Urinary bladder (tissue), 4 donors: ENCODE measurements around the gene RRAD. TPM values are rescaled to one million over a fixed set of nuclear protein-coding genes. Genes with fewer than 3 reads are reported as not detected.
A peak's percentile ranks its signal among the peaks of the same experiment; 100 is the strongest.

ENCODE experiments used
- DNase-seq: peaks from one replicate; pipeline ENCODE4 v3.0.0-alpha.2; 2015; ENCODE audit errors: extremely low spot score
- H3K27ac ChIP-seq: one replicate; pipeline ENCODE4 v1.5.1; 2013; ENCODE audit warnings: low read depth, mild to moderate bottlenecking, moderate library complexity
- H3K36me3 ChIP-seq: one replicate; pipeline ENCODE4 v1.6.1; 2013; ENCODE audit warnings: mild to moderate bottlenecking, moderate library complexity; ENCODE audit not compliant: insufficient read depth
- H3K4me1 ChIP-seq: one replicate; pipeline ENCODE4 v1.6.1; 2013; ENCODE audit warnings: mild to moderate bottlenecking, moderate library complexity; ENCODE audit not compliant: insufficient read depth
- H3K4me3 ChIP-seq: one replicate; pipeline ENCODE4 v1.5.1; 2013; ENCODE audit warnings: low read depth, low read length
- WGBS: extraction: QIAGEN DNeasy Blood & Tissue Kit; methylation state at CpG from one replicate; pipeline ENCODE4 v1.1.7; 2013; 5-methylcytosine and 5-hydroxymethylcytosine counted together
- polyA plus RNA-seq: library from polyadenylated mRNA; stranded (reverse); fragments of 200-250 nt; gene quantifications from one replicate; pipeline ENCODE4 v1.2.3, GENCODE V29; 2013
- total RNA-seq: library from RNA; depleted of rRNA; stranded (reverse); fragments of >200 nt; gene quantifications from one replicate; pipeline ENCODE4 v1.2.3, GENCODE V29; 2014
- donor health status: healthy with polysubstance abuse.
- donor health status: healthy.

Gene RRAD
- total and polyA plus RNA-seq, 2 donors: 7.0 to 26.1 TPM

DNA sequence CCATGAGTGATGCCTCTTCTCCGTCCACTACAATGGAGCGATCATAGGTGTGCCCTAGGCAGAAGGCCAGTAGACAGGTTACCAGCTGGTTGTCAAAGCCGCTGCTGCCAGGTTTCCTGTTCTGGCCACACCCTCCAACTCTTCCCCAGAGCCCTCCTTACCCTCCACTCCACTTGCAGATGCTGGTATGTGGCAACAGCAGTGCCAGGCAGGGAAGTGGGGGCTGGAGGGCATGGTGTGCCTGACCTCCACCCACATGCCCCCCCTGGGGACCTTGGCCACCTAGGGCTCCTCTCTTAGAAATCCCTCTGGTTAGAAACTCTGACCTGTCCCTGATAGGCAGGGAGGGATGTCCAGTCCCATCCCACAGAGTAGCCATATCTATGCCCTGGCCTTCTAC is 1.5 kb downstream of the RRAD start:
- Histone ChIP-seq H3K4me3 (peak overlapping the region; percentile 1), H3K4me1 (no peaks in the 10 kb centered on the region), H3K27ac (no peak overlapping the region), H3K36me3 (no peaks in the 10 kb centered on the region)
- DNase-seq: no peak
- WGBS: 56% methylated on average over 3 of the region's 3 CpGs

DNA sequence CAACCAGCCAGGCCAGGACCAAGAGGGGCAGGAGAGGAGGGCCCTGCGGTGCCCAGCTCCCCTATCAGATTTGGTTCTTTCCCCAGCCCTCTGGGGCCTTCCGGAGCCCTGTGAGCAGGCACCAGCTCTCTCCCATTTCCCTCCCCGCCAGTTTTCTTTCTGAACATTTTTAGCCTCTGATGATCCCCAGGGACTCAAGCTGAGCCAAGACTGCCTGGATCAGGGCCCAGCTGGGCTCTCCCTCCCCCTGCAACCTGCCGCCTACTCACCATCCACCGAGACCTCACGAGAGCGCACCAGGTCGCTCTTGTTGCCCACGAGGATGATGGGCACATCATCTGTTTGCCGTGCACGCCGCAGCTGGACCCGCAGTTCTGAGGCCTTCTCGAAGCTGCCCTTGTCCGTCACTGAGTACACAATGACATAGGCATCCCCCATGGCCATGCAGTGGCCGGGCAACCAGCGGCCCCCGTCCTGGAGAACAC is 2.0 kb downstream of the RRAD start:
- H3K4me3 ChIP-seq: peak overlapping the region; percentile 1
- H3K4me1 ChIP-seq: no peaks in the 10 kb centered on the region
- WGBS: 42% methylated on average over 18 of the region's 18 CpGs
- DNase-seq: no peak
- H3K36me3 ChIP-seq: no peaks in the 10 kb centered on the region
- H3K27ac ChIP-seq: no peak overlapping the region

DNA sequence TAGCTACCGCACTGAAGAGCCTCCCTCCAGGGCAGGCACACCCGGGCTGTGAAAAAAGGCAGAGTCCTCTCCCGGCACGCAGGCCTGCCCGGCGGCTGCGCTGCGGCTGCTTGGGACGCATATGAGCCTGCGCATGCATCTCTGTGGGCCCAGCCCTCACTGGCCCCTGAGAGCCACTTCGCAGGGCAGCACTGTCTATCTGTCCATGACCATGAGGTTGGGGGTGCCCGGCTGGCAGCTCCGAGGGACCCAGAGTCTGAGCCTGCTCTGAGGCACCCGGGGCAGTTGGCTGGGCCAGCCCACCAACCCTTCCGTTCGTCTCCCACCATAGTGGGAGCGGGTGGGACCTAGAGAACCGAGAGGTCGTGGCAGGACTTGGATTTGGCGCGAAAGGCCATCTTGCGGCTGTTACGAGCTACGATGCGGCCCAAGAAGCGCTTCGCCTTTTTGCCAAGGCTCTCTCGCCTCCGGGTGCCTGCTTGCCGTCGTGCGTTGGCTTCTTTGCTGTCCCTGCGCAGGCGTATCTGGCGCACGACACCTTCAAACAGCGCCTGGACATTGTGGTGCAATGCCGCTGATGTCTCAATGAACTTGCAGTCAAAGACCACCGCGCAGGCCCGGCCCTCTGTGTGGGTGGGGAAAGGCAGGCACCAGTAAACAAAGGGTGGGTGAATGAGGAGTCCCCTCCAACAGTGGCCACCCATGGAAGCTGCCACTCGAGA is 3.4 kb downstream of the RRAD start:
- no peak overlapping the region for H3K27ac ChIP-seq
- H3K4me1 ChIP-seq: no peaks in the 10 kb centered on the region
- no peak for DNase-seq
- no peaks in the 10 kb centered on the region for H3K36me3 ChIP-seq
- 78% methylated on average over 42 of the region's 42 CpGs for WGBS
- H3K4me3 ChIP-seq: no peak overlapping the region

DNA sequence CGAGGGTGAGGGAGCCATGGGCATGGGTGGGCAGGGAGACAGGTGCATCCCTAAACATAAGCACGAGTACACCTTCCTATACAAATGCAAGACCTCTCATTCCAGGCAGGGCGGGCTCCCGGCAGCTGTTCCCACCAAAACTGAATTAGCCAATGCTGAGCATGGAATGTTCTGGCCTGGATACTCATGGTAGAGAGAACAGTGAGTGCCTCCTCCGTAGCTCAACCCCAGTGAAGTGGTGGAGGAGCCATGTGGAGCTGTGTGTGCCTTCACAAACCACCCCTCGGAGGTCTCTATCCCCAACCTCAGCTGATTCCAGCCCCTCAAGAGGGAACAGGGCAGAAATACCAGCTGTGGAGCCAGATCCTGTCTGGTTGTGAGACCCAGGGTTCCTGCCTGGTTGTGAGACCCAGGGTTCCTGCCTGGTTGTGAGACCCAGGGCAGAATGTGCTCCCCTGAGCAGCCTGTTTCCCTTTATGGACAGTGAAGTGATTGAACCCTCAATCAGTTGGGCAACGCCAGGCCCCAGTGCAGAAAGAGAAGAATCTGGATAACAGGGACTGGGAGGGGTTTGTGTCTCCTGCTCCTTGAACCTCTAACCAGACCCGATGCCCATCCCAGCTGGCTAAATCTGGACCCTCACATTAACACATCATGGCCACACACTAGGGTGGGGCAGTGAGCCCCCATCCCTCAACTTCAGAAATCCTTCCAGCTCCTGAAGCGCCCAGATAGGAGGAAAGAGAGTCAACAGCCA is 4.2 kb downstream of the RRAD start:
- Histone ChIP-seq H3K27ac (no peak overlapping the region), H3K4me3 (no peak overlapping the region), H3K4me1 (no peaks in the 10 kb centered on the region), H3K36me3 (no peaks in the 10 kb centered on the region)
- 75% methylated on average over 9 of the region's 9 CpGs for WGBS
- DNase-seq: no peak

DNA sequence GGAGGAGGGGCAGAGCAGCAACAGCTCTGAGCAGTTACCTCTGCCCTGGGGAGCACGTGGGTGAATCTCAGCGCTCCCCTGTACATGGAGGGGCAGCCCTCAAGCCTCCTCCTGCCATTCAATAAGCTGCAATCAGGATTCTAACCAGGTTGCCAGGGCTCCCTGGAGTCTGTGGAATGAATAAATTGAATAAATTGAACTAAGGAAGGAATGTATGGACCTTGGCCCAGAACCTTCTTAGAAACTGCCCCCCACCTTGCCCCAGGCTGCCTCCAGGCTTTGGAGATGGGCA is 5.1 kb downstream of the RRAD start:
- Histone ChIP-seq H3K36me3 (no peaks in the 10 kb centered on the region), H3K27ac (no peak overlapping the region), H3K4me3 (no peak overlapping the region), H3K4me1 (no peaks in the 10 kb centered on the region)
- DNase-seq: no peak
- WGBS: 67% methylated on average over 2 of the region's 2 CpGs

DNA sequence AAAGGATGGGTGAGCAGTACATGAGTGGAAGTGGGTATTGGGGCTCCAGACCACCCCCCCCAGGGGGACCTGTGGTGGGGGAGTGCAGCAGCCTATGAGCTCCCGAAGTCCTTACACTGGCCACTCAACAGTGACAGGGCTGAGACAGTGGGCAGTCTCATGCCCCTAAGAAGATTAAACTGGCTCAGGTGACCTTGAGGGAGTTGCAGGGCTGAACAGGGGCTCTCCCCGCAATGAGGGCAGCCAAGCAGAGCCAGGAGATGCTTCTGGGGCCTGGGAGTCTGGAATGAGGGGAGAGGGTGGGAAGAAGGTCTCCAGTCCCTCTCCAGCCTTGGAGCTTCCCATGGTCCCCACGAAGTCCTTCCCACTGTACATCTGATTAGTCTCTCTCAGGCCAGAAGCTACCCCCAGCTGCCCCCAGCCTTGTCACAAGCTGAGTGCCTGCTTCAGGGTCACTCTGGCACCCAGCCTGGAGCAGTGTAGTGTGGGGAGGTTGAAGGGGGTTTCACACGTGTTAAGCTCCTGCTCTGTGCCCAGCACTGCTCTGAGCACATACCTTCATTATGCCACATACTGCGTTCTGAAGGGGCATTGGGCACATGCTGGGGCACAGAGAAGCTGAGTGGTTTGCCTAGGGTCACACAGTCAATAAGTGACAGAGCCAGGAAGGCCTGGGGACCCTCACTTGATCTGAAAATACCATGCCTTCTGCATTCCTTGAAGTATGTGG is 5.6 kb downstream of the RRAD start:
- H3K4me1 ChIP-seq: no peaks in the 10 kb centered on the region
- H3K36me3 ChIP-seq: no peaks in the 10 kb centered on the region
- no peak overlapping the region for H3K4me3 ChIP-seq
- WGBS: 74% methylated on average over 5 of the region's 5 CpGs
- DNase-seq: no peak
- no peak overlapping the region for H3K27ac ChIP-seq

DNA sequence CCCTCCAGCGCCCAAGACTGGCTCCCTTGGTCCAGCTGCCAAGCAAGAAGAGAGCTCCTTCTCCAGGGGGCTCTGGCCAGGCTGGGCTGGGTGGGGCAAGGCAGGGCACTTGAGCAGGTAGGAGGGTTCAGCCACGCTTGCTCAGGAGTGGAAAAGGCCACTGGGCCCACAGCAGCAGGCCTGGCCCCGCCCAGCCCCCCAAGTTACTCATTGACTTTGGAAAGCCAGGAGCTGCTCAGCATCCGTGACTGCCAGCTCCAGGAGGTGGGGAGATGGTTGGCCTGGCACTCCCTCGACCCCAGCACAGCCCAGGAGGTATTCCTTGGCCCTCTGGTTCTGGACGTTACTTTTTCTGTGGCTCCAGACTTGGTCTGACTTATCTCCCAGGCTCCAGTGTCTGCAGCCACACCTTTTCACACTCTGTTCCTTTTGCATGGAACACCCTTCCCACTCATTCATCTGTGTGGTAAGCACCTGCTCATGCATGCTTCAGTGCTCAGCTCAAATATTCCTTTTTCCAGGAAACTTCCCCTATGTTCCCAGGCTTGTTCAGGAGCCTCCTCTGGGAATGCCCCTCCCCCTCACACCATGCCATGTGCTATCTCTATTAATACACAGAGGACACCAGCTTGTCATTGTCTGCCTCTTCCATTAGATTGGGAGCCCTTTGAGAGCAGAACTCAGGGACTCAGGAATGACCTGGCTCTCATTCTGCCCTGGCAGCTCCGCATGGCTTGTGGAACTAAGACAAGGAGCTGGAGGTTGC is 6.3 kb downstream of the RRAD start, which contains the start of gene CDH16:
CDH16 (minus strand) TSS at position 83 of the 766 bp plus-strand sequence. CDS start 820 bp downstream, outside the sequence.
- Histone ChIP-seq H3K27ac (no peak within 1 kb of the TSS), H3K4me3 (no peak within 1 kb of the TSS), H3K36me3 (no peaks in the 10 kb centered on the region), H3K4me1 (no peaks in the 10 kb centered on the region)
- DNase-seq: no peak
- 87% methylated on average over 7 of the region's 7 CpGs for WGBS

DNA sequence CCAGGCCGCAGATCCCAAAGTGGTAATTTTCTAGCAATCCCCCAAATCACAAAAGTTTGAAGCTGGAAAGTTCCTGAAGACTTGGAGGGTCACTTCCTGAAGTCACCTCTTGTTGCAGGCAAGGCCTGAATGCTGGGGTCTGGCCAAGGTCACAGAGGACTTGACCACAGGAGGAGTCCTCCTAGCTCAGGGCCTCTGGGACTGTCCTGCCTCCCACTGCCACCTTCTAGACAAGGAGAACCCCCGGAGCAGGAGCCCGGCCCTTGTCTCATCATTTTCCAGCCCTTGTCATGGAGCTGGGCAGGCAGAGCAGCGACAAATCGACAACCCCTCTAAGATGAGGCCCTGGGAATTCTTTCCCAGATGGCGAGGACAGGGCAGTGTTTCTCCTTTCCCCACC is 7.0 kb downstream of the RRAD start:
- Histone ChIP-seq H3K27ac (no peak overlapping the region), H3K4me1 (no peaks in the 10 kb centered on the region), H3K4me3 (no peak overlapping the region), H3K36me3 (no peaks in the 10 kb centered on the region)
- 92% methylated on average over 6 of the region's 6 CpGs for WGBS
- DNase-seq: no peak

DNA sequence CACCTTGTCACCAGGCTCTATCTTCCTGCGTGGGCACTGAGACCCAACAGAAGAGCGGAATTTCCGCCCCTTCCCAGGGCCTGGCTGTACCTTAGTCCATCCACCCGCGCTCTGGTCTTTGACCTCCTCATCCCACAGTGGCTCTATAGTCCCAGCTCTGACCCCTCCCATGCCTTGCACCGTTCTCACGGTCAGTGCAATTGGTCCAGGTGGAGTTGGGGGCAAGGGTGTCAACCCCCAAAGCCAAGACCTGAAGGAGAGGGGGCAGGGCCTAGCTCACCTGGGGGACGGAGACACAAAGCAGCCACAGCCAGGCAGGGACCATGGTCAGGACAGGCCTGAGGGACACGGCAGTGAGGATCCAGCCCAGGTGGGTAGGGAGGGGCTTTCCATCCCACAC is 7.6 kb downstream of the RRAD start:
- H3K4me3 ChIP-seq: no peak overlapping the region
- no peak for DNase-seq
- H3K36me3 ChIP-seq: no peaks in the 10 kb centered on the region
- no peaks in the 10 kb centered on the region for H3K4me1 ChIP-seq
- H3K27ac ChIP-seq: no peak overlapping the region
- 88% methylated on average over 9 of the region's 9 CpGs for WGBS

DNA sequence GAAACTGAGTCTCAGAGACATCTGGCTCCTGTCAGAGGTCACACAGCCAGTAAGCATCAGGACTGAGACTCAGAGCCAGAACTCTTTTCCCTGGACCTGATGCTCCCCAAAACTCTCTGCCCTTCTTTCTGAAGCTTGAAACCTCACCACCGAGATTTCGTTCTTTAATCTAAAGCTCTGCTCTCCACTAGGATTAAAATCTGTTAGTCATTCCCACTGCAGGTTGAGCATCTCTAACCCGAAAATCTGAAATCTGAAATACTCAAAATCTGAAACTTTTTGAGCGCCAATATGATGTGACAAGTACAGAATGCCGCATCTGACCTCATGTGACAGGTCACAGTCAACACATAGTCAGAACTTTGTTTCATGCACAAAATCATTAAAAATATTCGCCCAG is 8.8 kb downstream of the RRAD start:
- no peaks in the 10 kb centered on the region for H3K36me3 ChIP-seq
- 84% methylated on average over 6 of the region's 6 CpGs for WGBS
- no peak overlapping the region for H3K4me3 ChIP-seq
- no peaks in the 10 kb centered on the region for H3K4me1 ChIP-seq
- DNase-seq: no peak
- H3K27ac ChIP-seq: no peak overlapping the region

DNA sequence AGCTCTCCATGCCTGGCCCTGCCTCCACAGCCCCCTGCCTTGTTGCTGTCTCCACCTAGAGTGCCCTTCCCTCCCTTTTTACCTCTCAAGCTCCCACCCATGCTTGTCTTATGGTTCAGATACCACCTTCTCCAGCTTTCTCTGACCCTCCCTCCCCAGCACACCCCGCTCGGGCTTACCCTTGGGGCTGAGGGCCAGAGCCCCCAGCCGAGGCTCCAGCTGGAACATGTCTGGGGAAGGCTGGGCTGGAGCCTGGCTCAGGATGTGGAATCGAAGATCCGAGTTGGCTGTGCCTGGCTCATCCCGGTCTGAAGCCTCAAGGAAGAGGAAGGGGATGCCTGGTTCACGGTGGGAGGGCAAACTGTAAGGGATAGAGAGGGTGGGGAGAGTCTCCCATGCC is 10.3 kb downstream of the RRAD start:
- Histone ChIP-seq H3K4me3 (no peak overlapping the region), H3K36me3 (no peaks in the 10 kb centered on the region), H3K4me1 (no peaks in the 10 kb centered on the region), H3K27ac (no peak overlapping the region)
- DNase-seq: no peak
- 50% methylated on average over 7 of the region's 7 CpGs for WGBS

DNA sequence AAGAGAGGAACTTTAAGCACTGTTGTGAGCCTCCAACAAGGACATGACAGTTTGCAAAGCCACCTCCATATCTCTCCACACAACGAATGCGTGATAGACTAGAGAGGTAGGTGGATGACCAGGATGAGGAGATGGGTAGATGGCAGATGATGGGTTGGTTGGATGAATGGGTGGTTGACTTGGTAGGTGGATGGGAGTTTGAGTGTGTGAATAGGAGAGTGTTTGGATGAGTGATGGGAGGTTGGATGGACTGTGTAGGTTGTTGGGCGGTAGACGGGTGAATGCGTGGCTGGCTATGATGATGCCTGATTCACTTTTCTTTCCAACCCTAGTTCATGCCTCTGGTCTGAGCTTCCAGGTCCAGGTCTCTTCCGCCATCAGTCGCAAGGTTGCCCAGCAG is 10.8 kb downstream of the RRAD start:
- Histone ChIP-seq H3K27ac (no peak overlapping the region), H3K4me1 (no peaks in the 10 kb centered on the region), H3K36me3 (no peaks in the 10 kb centered on the region), H3K4me3 (no peak overlapping the region)
- WGBS: 96% methylated on average over 7 of the region's 7 CpGs
- DNase-seq: no peak

DNA sequence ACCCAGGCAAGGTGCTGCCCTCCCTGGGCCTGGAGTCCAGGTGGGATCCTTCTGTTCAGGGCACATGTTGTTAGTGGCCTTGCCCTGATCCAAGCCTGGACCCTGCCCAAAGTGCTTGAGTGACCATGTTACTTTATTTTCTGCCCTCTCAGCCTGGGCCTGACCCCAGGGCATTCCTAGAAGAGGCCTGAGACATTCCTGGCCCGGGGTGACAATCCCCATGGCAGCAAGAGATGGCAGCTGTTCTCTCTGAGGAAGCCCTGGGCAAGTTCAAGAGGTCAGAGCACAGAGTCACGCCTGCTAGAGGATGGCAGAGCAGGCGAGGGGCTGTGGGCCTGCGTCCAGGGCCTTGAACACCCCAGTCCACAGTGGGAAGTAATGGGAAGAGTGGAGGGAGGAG is 11.6 kb downstream of the RRAD start:
- no peak overlapping the region for H3K4me3 ChIP-seq
- H3K36me3 ChIP-seq: no peaks in the 10 kb centered on the region
- no peaks in the 10 kb centered on the region for H3K4me1 ChIP-seq
- H3K27ac ChIP-seq: no peak overlapping the region
- no peak for DNase-seq
- 86% methylated on average over 4 of the region's 4 CpGs for WGBS
